ENCODE measurements around the gene ZMIZ1.

ZMIZ1 gene

DNA sequence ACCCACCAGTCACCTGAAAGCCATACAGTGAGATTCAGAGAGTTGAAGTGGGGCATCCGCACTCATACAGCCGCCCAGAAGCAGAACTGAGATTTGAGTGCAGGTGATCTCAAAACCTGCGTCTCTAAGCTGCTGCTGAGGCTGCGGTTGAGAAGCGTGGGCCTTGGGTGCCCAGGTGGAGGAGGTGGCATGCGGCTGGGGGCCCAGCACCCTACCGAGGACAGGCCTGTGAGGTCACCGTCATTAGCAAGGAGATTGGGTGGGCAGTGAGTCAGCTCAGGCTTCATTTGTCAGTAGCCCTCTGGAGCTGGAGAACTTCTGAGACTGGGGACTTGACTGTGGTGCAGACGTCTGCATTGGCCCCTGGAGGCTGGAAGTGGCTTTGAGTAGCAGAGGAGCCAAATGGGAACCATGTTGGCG lies 29.8 kb downstream of the ZMIZ1 start:
- Histone ChIP-seq H3K36me3 (ENCODE audit: insufficient read depth, low read length) (no peaks in the 10 kb centered on the region), H3K9me3 (ENCODE audit: control insufficient read depth, insufficient read depth, low read length) (no peaks in the 10 kb centered on the region), H3K9ac (ENCODE audit: low read depth, low read length) (no peak overlapping the region), H3K4me1 (ENCODE audit: insufficient read depth, low read length) (peaks cover 26% of the 10 kb centered on the region)

DNA sequence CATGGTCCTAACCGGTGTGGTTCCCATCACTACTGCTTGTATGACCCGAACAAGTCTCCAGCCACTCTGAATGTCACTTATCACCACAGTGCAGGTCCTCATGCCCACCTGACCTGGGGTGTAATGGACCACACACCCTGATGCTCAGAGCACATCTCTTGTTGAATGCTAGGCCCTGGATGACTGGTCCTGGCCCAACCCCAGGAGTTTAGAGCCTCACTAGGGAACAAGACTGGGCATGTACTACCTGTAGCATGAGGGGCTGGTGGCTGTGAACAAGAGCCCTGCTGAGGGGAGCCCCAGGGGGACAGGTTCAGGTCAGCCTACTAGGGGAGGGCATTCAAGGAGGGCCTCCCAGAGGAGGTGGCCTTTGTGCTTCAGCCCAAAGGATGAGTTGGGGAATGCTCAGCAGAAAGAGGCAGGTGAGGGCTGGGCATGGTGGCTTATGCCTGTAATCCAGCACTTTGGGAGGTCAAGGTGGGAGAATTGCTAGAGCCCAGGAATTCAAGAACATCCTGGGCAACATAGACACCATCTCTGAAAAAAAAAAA lies 31.2 kb downstream of the ZMIZ1 start:
- H3K4me1 ChIP-seq (ENCODE audit: insufficient read depth, low read length), result peaks cover 26% of the 10 kb centered on the region
- H3K9me3 ChIP-seq (ENCODE audit: control insufficient read depth, insufficient read depth, low read length), result no peaks in the 10 kb centered on the region
- H3K36me3 ChIP-seq (ENCODE audit: insufficient read depth, low read length), result no peaks in the 10 kb centered on the region
- H3K9ac ChIP-seq (ENCODE audit: low read depth, low read length), result no peak overlapping the region

DNA sequence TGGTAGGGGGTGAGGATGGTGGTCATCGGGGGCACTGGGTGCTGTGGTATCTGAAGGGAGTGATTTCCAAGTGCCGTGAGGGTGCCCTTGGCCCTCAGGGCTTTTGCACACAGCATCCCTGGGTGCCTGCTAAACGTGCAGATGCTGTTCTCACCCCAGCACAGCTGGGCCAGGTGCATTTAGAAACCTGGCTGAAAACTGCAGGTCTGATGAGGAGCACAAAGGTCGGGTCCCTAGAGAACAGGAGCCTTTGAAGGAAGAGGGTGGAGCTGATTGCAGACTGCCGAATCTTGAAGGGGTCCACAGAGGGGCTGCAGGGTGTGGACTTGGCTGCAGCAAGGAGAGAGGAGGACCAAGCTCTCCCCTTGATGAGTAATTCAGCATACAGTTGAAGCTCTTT lies 32.0 kb downstream of the ZMIZ1 start:
- no peaks in the 10 kb centered on the region for H3K9me3 ChIP-seq (ENCODE audit: control insufficient read depth, insufficient read depth, low read length)
- no peaks in the 10 kb centered on the region for H3K36me3 ChIP-seq (ENCODE audit: insufficient read depth, low read length)
- H3K4me1 ChIP-seq (ENCODE audit: insufficient read depth, low read length), result peaks cover 33% of the 10 kb centered on the region
- H3K9ac ChIP-seq (ENCODE audit: low read depth, low read length), result no peak overlapping the region

DNA sequence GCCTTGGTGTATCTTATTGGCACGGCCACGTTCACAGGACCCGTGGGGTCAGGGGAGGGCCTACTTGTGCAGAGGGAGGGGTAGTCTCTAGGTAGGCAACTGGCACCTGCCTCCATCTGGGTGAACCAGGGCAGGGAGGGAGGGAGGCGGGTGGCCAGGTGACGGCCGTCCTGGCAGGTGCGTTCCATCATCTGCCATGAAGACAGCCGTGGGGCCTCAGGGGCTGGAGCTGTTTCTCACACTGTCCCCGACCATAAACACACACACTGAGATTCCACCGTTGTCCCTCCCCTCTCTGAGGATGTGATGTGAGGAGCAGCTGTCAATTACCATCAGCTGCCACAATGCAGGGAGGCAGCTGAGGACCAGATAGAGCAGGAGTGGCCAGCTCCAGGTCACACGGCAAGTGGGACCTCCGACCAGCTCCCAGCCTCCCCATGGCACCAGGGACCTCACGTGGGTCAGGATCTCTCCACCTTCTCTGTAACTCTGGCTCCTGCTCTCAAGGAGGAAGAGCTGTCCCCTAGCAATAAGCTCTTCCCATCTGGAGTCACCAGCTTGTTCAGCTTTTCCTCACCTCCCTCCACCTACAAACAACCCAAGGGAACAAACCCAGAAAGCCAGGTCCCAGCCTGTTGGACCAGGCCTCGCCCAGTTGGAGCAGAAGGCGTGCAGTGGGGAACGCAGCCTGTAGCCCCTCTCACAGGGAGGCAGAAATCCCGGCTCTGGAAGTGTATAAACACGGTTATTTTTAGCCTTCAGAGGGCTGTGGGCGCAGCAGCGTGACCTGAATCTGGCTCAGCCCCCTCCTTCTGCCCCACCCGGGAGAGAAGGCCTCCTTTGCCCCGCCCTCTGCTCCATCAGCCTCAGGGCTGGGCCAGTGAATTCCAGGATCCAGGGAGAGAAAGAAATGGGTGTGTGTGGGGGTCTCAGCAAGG lies 33.1 kb downstream of the ZMIZ1 start:
- H3K9ac ChIP-seq (ENCODE audit: low read depth, low read length), result no peak overlapping the region
- H3K36me3 ChIP-seq (ENCODE audit: insufficient read depth, low read length), result no peaks in the 10 kb centered on the region
- peaks cover 37% of the 10 kb centered on the region for H3K4me1 ChIP-seq (ENCODE audit: insufficient read depth, low read length)
- no peaks in the 10 kb centered on the region for H3K9me3 ChIP-seq (ENCODE audit: control insufficient read depth, insufficient read depth, low read length)

DNA sequence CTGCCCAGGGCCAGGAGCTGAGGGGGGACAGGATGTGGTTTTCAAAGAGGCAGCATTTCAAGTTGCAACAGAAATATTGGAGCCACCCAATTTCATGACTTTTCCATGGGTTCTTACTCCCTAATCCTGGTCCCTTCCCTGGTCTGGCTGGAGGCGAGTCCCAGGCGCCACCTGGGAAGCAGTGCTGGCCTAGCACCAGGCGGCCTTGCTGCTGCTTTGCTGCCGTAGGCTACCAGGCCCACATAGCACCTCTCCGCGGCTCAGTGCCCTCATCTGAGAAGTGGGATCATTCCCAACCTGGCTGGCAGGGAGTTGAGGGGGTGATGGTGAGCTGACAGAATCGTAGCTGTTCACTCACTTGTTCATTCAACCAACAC lies 33.7 kb downstream of the ZMIZ1 start:
- Histone ChIP-seq H3K36me3 (ENCODE audit: insufficient read depth, low read length) (no peaks in the 10 kb centered on the region), H3K9ac (ENCODE audit: low read depth, low read length) (no peak overlapping the region), H3K9me3 (ENCODE audit: control insufficient read depth, insufficient read depth, low read length) (no peaks in the 10 kb centered on the region), H3K4me1 (ENCODE audit: insufficient read depth, low read length) (peaks cover 43% of the 10 kb centered on the region)

DNA sequence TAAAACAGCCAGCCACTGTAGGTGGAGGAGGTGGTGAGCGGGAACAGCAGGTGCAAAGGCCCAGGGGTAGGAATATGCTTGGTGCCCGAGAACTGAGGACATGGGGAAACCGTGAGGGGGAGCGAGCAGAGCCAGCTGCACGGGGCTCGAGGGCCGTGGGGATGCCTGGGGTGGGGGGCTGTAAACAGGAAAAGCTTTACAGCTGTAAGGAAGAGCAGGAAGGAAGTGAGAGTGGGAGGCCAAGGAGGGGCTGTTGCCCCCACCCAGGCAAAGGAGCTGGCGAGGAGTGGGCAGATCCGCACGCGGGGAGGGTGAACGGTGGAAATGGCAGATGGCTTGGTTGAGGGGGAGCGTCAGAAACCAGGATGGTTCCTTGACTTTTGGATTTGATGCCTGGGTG lies 34.4 kb downstream of the ZMIZ1 start:
- Histone ChIP-seq H3K9me3 (ENCODE audit: control insufficient read depth, insufficient read depth, low read length) (no peaks in the 10 kb centered on the region), H3K9ac (ENCODE audit: low read depth, low read length) (no peak overlapping the region), H3K4me1 (ENCODE audit: insufficient read depth, low read length) (peaks cover 43% of the 10 kb centered on the region), H3K36me3 (ENCODE audit: insufficient read depth, low read length) (no peaks in the 10 kb centered on the region)

DNA sequence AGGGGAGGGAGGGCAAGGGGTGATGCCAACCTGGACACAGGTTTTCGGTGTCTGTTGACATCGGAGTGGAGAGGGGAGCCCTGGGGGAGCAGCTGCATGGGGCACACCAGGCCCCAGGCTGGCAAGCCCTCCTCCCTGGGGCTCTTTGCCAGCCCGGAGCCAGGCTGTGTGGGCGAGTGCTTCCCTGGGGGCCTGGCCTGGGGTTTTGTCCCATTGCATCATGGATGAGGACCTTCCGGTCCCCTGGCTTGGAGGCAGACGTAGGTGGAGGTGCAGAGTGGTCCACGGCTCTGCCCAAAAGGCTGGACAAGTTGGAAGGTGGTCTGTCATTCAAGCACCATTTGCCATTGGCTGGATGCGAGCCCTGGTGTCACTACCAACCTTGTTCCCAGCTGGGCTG lies 34.8 kb downstream of the ZMIZ1 start:
- H3K4me1 ChIP-seq (ENCODE audit: insufficient read depth, low read length), result peaks cover 42% of the 10 kb centered on the region
- H3K9ac ChIP-seq (ENCODE audit: low read depth, low read length), result no peak overlapping the region

DNA sequence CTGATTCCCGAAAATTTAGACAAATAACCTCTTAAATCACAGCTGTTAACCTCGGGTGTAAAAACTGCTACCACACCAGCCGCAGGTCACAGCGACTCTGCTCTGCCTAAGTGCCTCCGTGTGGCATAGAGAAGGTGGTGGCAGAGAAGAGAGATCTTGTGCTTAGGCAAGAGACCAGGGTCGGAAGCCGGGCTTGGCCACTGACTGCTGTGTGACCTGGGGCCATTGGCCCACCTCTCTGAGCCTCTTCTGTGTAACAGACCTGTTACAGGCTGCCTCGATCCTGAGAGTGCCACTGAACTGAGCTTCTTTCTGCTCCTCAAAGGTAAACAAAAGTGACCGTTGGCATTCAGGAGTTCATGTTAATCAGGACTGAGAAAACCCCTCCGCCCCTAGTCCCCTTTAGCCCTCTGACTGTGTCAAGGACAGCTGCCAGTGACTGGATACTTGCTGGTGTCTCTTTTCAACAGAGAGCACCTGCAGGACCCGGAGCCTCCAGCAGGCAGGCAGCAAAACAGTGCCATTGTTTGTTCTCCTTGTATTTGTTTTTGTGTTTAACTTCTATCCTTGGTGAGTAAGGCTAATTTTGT lies 36.5 kb downstream of the ZMIZ1 start:
- Histone ChIP-seq H3K9ac (ENCODE audit: low read depth, low read length) (no peak overlapping the region), H3K4me1 (ENCODE audit: insufficient read depth, low read length) (peaks cover 29% of the 10 kb centered on the region), H3K36me3 (ENCODE audit: insufficient read depth, low read length) (no peaks in the 10 kb centered on the region), H3K9me3 (ENCODE audit: control insufficient read depth, insufficient read depth, low read length) (no peaks in the 10 kb centered on the region)

More for the DNA sequence above, 34.8 kb downstream of the ZMIZ1 start:
- Histone ChIP-seq H3K9me3 (ENCODE audit: control insufficient read depth, insufficient read depth, low read length) (no peaks in the 10 kb centered on the region), H3K36me3 (ENCODE audit: insufficient read depth, low read length) (no peaks in the 10 kb centered on the region)

DNA sequence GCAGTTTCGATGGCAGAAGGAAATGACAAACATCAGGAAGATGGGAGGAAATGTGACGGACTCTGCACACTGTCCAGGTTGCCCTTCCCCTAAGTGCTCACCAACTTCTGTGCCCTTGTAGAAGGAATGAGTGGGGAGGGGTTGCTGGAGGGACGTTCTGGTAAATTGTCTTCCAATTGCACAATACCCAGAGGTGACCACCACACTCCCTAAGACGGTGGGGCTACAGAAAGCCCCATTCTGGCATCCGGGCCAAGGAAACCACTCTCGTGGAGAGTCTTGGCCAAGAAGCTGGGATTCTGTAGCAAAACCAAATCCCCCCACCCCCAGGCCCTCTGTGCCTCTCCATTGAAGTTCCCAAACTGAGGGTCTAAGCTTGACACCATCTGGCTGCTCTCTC lies 37.1 kb downstream of the ZMIZ1 start:
- Histone ChIP-seq H3K4me1 (ENCODE audit: insufficient read depth, low read length) (peaks cover 29% of the 10 kb centered on the region), H3K36me3 (ENCODE audit: insufficient read depth, low read length) (no peaks in the 10 kb centered on the region; the same call in 1 of the 2 replicates), H3K9ac (ENCODE audit: low read depth, low read length) (no peak overlapping the region), H3K9me3 (ENCODE audit: control insufficient read depth, insufficient read depth, low read length) (no peaks in the 10 kb centered on the region)

DNA sequence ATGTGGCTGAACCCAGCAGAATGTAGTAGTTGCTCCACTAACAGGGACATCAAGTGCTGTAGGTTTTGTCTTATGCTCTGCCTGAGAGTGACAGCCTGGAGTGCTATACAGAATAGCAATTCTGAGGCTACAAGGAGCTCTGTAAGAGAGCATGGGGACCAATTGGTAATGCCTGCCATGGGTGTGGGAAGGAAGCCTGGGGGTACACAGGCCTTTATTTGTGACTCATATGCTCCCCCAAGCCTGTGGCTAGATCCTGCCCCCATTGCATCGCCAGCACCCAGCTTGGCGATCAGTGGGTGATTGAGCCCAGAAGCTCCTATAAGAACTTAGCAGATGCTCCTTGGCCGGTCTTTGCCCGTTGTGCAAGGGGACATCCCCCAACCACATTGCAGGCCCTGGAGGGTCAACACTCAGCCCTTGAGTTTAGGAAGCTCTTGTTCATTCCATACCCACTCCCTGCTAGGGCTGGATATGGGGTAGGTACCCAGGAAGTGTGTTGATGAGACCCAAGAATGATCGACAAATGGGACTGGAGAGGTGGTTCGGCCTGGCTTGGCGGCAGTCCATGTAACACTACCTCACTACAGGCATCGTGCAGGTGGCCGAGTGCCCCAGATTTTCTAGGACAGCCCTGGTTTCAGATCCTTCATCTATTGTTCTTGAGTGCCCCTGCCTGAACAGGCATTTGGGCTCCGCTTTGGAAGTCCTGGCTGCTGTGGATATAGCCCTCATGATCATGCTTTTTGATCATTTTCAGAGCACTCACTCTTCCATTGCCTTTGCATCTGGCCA lies 37.7 kb downstream of the ZMIZ1 start:
- Histone ChIP-seq H3K36me3 (ENCODE audit: insufficient read depth, low read length) (no peaks in the 10 kb centered on the region; the same call in 1 of the 2 replicates), H3K4me1 (ENCODE audit: insufficient read depth, low read length) (peaks cover 29% of the 10 kb centered on the region), H3K9me3 (ENCODE audit: control insufficient read depth, insufficient read depth, low read length) (no peaks in the 10 kb centered on the region), H3K9ac (ENCODE audit: low read depth, low read length) (no peak overlapping the region)

DNA sequence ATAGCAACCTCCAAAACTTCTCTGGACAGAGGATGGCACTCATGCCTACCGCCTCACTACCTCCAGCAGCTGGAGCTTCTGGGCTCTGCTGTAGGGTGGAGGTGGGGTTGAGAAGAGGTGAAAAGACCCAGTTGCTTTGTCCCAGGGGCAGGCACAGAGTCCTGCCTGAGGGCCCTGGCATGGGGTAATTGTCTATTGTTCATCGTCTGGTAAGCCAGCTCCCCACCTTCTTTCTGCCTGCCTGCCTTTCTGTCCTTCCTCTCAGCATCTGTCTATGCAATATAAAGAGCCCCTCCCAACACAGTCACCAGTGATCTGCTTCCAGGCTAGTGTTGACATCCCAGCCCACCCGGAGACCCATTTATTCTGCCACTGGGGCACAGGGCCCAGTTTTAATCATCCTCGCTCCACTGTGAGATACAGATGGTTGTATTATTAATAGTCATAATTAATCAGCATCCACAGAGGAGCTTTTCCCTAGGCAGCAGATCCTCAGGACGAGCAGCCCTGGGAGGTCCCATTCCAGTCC lies 39.0 kb downstream of the ZMIZ1 start:
- peaks cover 24% of the 10 kb centered on the region for H3K4me1 ChIP-seq (ENCODE audit: insufficient read depth, low read length)
- H3K9ac ChIP-seq (ENCODE audit: low read depth, low read length), result no peak overlapping the region
- H3K9me3 ChIP-seq (ENCODE audit: control insufficient read depth, insufficient read depth, low read length), result no peaks in the 10 kb centered on the region
- no peaks in the 10 kb centered on the region; the same call in 1 of the 2 replicates for H3K36me3 ChIP-seq (ENCODE audit: insufficient read depth, low read length)

DNA sequence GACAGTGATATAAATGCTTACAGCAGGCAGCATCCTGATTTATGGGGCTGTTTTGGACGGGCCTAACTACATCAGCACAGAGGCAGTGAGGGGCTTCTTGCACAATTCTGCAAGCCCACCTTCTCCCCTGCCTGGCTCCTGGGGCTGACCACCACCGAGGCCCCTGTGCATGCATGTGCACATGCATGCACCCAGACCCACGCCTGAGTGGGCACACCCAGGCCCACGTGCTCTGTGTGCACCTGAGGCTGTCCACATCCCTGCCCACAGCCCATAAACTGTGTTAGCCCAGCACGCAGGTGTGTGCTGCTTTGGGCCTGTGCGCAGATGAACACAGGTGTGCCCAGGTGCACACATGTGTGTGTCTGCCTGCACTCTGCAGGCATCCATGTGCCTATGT lies 40.0 kb downstream of the ZMIZ1 start:
- H3K9me3 ChIP-seq (ENCODE audit: control insufficient read depth, insufficient read depth, low read length), result no peaks in the 10 kb centered on the region
- H3K4me1 ChIP-seq (ENCODE audit: insufficient read depth, low read length), result peaks cover 33% of the 10 kb centered on the region
- no peaks in the 10 kb centered on the region; the same call in 1 of the 2 replicates for H3K36me3 ChIP-seq (ENCODE audit: insufficient read depth, low read length)
- no peak overlapping the region for H3K9ac ChIP-seq (ENCODE audit: low read depth, low read length)

DNA sequence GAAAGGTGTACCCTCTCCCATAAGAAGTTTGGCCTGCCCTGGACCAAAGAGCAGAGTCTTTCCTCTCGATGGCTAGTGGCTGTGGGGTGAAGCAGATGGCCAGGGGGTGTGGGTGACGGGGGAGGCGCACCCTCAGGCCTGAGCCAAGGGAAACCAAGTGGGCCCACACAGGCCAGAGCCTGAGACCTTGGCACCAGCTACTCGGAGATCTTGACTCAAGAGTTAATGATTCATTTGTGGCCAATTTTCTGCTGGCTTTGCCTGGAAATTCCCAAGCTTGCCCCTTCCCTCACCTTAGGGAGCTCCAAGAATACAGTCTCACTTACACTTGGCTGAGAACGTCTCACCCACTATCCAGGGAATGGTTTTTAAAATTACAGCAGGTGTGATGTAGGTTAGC lies 42.7 kb downstream of the ZMIZ1 start:
- no peak overlapping the region for H3K9ac ChIP-seq (ENCODE audit: low read depth, low read length)
- H3K9me3 ChIP-seq (ENCODE audit: control insufficient read depth, insufficient read depth, low read length), result no peaks in the 10 kb centered on the region
- H3K4me1 ChIP-seq (ENCODE audit: insufficient read depth, low read length), result peaks cover 38% of the 10 kb centered on the region
- H3K36me3 ChIP-seq (ENCODE audit: insufficient read depth, low read length), result no peaks in the 10 kb centered on the region; the same call in 1 of the 2 replicates

All from ES-I3 (cell line).